T-cell (primary cell): Measurements from ENCODE around the gene GIMAP2. TPM values are rescaled to one million over a fixed set of nuclear protein-coding genes. Genes with fewer than 3 reads are reported as not detected.
A peak's percentile ranks its signal among the peaks of the same experiment; 100 is the strongest.

ENCODE experiments used
- ATAC-seq, 4 experiments: fragments of 200-7000 bp in 3 of 4; fragments of 150-1000 bp in 1 of 4; cut with Tn5 transposase; replicated peaks in 1 of 4; 1 replicate in 3 of 4; 2 replicates in 1 of 4; pipeline ENCODE4 v1.10.0; 2021; ENCODE audit warnings: moderate library complexity in 3 of 4, mild to moderate bottlenecking in 2 of 4, moderate number of reproducible peaks in 1 of 4
- CTCF ChIA-PET, 2 donors: fragments of 300-600 bp; sonication (Branson Sonifier 250); formaldehyde crosslinking; loops; one replicate each; lab custom pipeline; 2022; ENCODE audit warnings: antibody characterized with exemption in 2 of 2; lab: Charles Lee
- POLR2A ChIA-PET, 2 donors: fragments of 300-600 bp; sonication (Branson Sonifier 250); formaldehyde crosslinking; loops; one replicate each; lab custom pipeline; 2022; ENCODE audit warnings: antibody characterized with exemption in 2 of 2; lab: Charles Lee
- DNase-seq, 35 experiments: peaks; one replicate each; pipeline versions ENCODE4 v3.0.0 to v3.0.0-alpha.2; 2013 to 2023
- H3K27ac ChIP-seq: one replicate; pipeline ENCODE4 v1.5.1; 2013; ENCODE audit warnings: low read length
- H3K27me3 ChIP-seq, 2 experiments: replicated peaks in 1 of 2; 1 replicate in 1 of 2; 2 replicates in 1 of 2; pipeline versions ENCODE4 v1.6.1 to v1.7.0; 2013; ENCODE audit warnings: low read length in 1 of 2, mixed read lengths in 1 of 2; ENCODE audit not compliant: control insufficient read depth in 2 of 2, insufficient read depth in 2 of 2; ENCODE audit errors: extremely low read depth in 1 of 2
- H3K36me3 ChIP-seq, 2 donors: 1 replicate in 1 of 2; 2 replicates in 1 of 2; pipeline versions ENCODE4 v1.6.1 to v1.7.0; 2013; ENCODE audit warnings: low read length in 1 of 2; ENCODE audit not compliant: control insufficient read depth in 2 of 2, insufficient read depth in 1 of 2; ENCODE audit errors: extremely low read depth in 1 of 2
- H3K4me1 ChIP-seq, 2 experiments: 1 replicate in 1 of 2; 2 replicates in 1 of 2; pipeline versions ENCODE4 v1.6.1 to v1.7.0; 2013; ENCODE audit warnings: low read length in 2 of 2, mixed read lengths in 1 of 2; ENCODE audit not compliant: insufficient read depth in 2 of 2, control insufficient read depth in 1 of 2; ENCODE audit errors: extremely low read depth in 1 of 2
- H3K4me3 ChIP-seq, 2 donors: 1 replicate in 1 of 2; 2 replicates in 1 of 2; pipeline versions ENCODE4 v1.5.1 to v1.7.0; 2013; ENCODE audit warnings: mild to moderate bottlenecking in 2 of 2, low read length in 1 of 2, moderate library complexity in 1 of 2; ENCODE audit not compliant: control insufficient read depth in 1 of 2; ENCODE audit errors: extremely low read depth in 1 of 2
- H3K9me3 ChIP-seq: 2 replicates; pipeline ENCODE4 v1.7.0; 2013
- H3K27ac Mint-ChIP-seq, 2 donors: one replicate each; pipeline ENCODE4 v1.8.0; 2020 to 2021; ENCODE audit warnings: mild to moderate bottlenecking in 2 of 2, mixed read lengths in 2 of 2
- H3K27me3 Mint-ChIP-seq, 2 donors: one replicate each; pipeline ENCODE4 v1.8.0; 2021 to 2022; ENCODE audit warnings: mixed read lengths in 2 of 2
- H3K36me3 Mint-ChIP-seq: one replicate; pipeline ENCODE4 v1.8.0; 2021; ENCODE audit warnings: mixed read lengths
- H3K4me1 Mint-ChIP-seq, 3 donors: one replicate each; pipeline ENCODE4 v1.8.0; 2020 to 2022; ENCODE audit warnings: mixed read lengths in 3 of 3, mild to moderate bottlenecking in 1 of 3
- H3K4me3 Mint-ChIP-seq, 3 donors: one replicate each; pipeline ENCODE4 v1.8.0; 2020 to 2022; ENCODE audit warnings: mild to moderate bottlenecking in 3 of 3, mixed read lengths in 3 of 3, moderate library complexity in 3 of 3
- H3K9me3 Mint-ChIP-seq, 3 donors: one replicate each; pipeline ENCODE4 v1.8.0; 2020 to 2022; ENCODE audit warnings: mixed read lengths in 3 of 3
- WGBS: methylation state at CpG from one replicate; pipeline ENCODE4 v1.1.5; 2013; ENCODE audit warnings: missing lambda C conversion rate; ENCODE audit not compliant: insufficient coverage; 5-methylcytosine and 5-hydroxymethylcytosine counted together
- total RNA-seq, 35 experiments: library from RNA in 6 of 35; stranded (reverse) in 6 of 35; fragments of 120-200 nt in 1 of 35; gene quantifications; one replicate each; pipeline versions ENCODE4 v1.2.1 to v1.2.4 and lab custom pipeline; 2013 to 2026

The GIMAP2 gene
- total RNA-seq, 5 donors from 2014 or later (not counting 1 experiment from before 2014, with no cell fraction given), result 83.2 to 226 (median 183) TPM

- Mint-ChIP-seq H3K4me1 (peaks cover 65 to 86% (median 69%) of the 10 kb centered on the region in 3 donors), H3K9me3 (no peaks in the 10 kb centered on the region), H3K27me3 (no peaks in the 10 kb centered on the region), H3K36me3 (peaks cover 61% of the 10 kb centered on the region), H3K27ac (peak overlapping the region; percentile 94 to 99), H3K4me3 (peak overlapping the region; percentile 93 to 99 (median 93))
- Histone ChIP-seq H3K36me3 (peaks cover 12 to 39% of the 10 kb centered on the region in 2 donors), H3K4me1 (peaks cover 44 to 57% of the 10 kb centered on the region in 2 experiments), H3K4me3 (peak overlapping the region; percentile 59 to 91), H3K27me3 (no peaks in the 10 kb centered on the region), H3K27ac (peak overlapping the region; percentile 43), H3K9me3 (no peaks in the 10 kb centered on the region)
- 5% methylated on average over 3 of the region's 5 CpGs for WGBS
- POLR2A ChIA-PET, result interaction anchor here in 1 of 2 donors (0.5 to 1.1 kb wide), 2 partner anchors 34 to 224 kb away, joined by 3 to 4 read pairs; partner anchors contain the start of gene GIMAP7
- CTCF ChIA-PET, result interaction anchor here (0.6 to 1.6 kb wide), 3 partner anchors 16 to 290 kb away, joined by 3 to 9 read pairs (median 4); partner anchors contain the start of gene GIMAP1 (in 1 of the 2)
- ATAC-seq (peak in 3 of 4 experiments; percentile 10 to 27 (median 21)), DNase-seq (no peak)
Observed at GRCh38 chr7:150738591-150739001, 53.1 kb downstream of the GIMAP2 start.

GRCh38 chr7:150739033-150739432, 53.5 kb downstream of the GIMAP2 start:
- Histone ChIP-seq H3K27ac (peak overlapping the region; percentile 43), H3K4me1 (peaks cover 48 to 57% of the 10 kb centered on the region in 2 experiments), H3K9me3 (no peaks in the 10 kb centered on the region), H3K27me3 (no peaks in the 10 kb centered on the region), H3K4me3 (peak overlapping the region; percentile 59 to 91), H3K36me3 (peaks cover 12 to 43% of the 10 kb centered on the region in 2 donors)
- CTCF ChIA-PET, result interaction anchor here (0.8 to 1.6 kb wide), 2 partner anchors 16 to 290 kb away, joined by 4 to 9 read pairs; no protein-coding TSS in a partner anchor
- peak overlapping the region; percentile 93 to 99 (median 93) for H3K4me3 Mint-ChIP-seq
- H3K36me3 Mint-ChIP-seq, result peaks cover 66% of the 10 kb centered on the region
- H3K9me3 Mint-ChIP-seq, result no peaks in the 10 kb centered on the region
- peaks cover 65 to 86% (median 69%) of the 10 kb centered on the region in 3 donors for H3K4me1 Mint-ChIP-seq
- peak overlapping the region; percentile 94 to 99 for H3K27ac Mint-ChIP-seq
- POLR2A ChIA-PET, result interaction anchor here in 1 of 2 donors (0.5 to 1.1 kb wide), 3 partner anchors 20 to 225 kb away, joined by 3 to 4 read pairs (median 4); partner anchors contain the start of gene GIMAP7
- ATAC-seq (no peak), DNase-seq (no peak)
- H3K27me3 Mint-ChIP-seq, result no peaks in the 10 kb centered on the region

GRCh38 chr7:150740053-150740452, 54.5 kb downstream of the GIMAP2 start:
- Mint-ChIP-seq H3K4me1 (peaks cover 65 to 86% (median 69%) of the 10 kb centered on the region in 3 donors), H3K27ac (peak overlapping the region; percentile 94 to 99), H3K36me3 (peaks cover 75% of the 10 kb centered on the region), H3K4me3 (peak overlapping the region; percentile 93 to 99 (median 93)), H3K27me3 (no peaks in the 10 kb centered on the region), H3K9me3 (no peaks in the 10 kb centered on the region)
- Histone ChIP-seq H3K27me3 (no peaks in the 10 kb centered on the region), H3K9me3 (no peaks in the 10 kb centered on the region), H3K4me1 (peaks cover 51 to 57% of the 10 kb centered on the region in 2 experiments), H3K27ac (peak overlapping the region; percentile 43), H3K36me3 (peaks cover 13 to 52% of the 10 kb centered on the region in 2 donors), H3K4me3 (peak overlapping the region; percentile 59 to 91)
- 6% methylated on average over 5 of the region's 10 CpGs for WGBS
- no peak for DNase-seq
- no peak for ATAC-seq
- ChIA-PET POLR2A (no interaction called here), CTCF (interaction anchor here in 1 of 2 donors (1.6 kb wide), 1 partner anchor 291 kb away, joined by 4 read pairs; no protein-coding TSS in a partner anchor)

GRCh38 chr7:150742286-150742968, 56.9 kb downstream of the GIMAP2 start:
- Histone ChIP-seq H3K4me1 (peaks cover 56 to 62% of the 10 kb centered on the region in 2 experiments), H3K36me3 (peaks cover 18 to 60% of the 10 kb centered on the region in 2 donors), H3K27ac (peak overlapping the region; percentile 43), H3K27me3 (no peaks in the 10 kb centered on the region), H3K4me3 (peak overlapping the region; percentile 59 to 66), H3K9me3 (no peaks in the 10 kb centered on the region)
- DNase-seq, result peak in 3 of 35 experiments; percentile 31 to 32 (median 32)
- peaks cover 83% of the 10 kb centered on the region for H3K36me3 Mint-ChIP-seq
- POLR2A ChIA-PET, result interaction anchor here (0.5 to 0.6 kb wide), 2 partner anchors 11 to 688 kb away, joined by 3 to 7 read pairs; no protein-coding TSS in a partner anchor
- ATAC-seq, result no peak
- CTCF ChIA-PET, result interaction anchor here in 1 of 2 donors (0.6 to 1.4 kb wide), 4 partner anchors 12 to 173 kb away, joined by 3 to 4 read pairs (median 4); no protein-coding TSS in a partner anchor
- H3K27ac Mint-ChIP-seq, result peak overlapping the region; percentile 94 to 99
- peak overlapping the region; percentile 93 to 99 (median 93) for H3K4me3 Mint-ChIP-seq
- H3K9me3 Mint-ChIP-seq, result no peaks in the 10 kb centered on the region
- peaks cover 71 to 90% (median 73%) of the 10 kb centered on the region in 3 donors for H3K4me1 Mint-ChIP-seq
- WGBS, result 21% methylated on average over 11 of the region's 14 CpGs
- no peaks in the 10 kb centered on the region for H3K27me3 Mint-ChIP-seq

Other genes with a start within 250 kb of the GIMAP2 start
- 10 to 100 TPM; 17.8 to 54.6 (median 50.1) TPM for gene GIMAP8, start 235.1 kb upstream of the GIMAP2 start, total RNA-seq
- 100 to 1,000 TPM in 3 of 5 donors, 10 to 100 TPM in 2; 76.8 to 430 (median 392) TPM for gene GIMAP7, start 170.8 kb upstream of the GIMAP2 start, total RNA-seq
- gene GIMAP4, start 118.3 kb upstream of the GIMAP2 start, total RNA-seq, result 100 to 1,000 TPM; 121 to 341 (median 306) TPM
- 100 to 1,000 TPM in 3 of 5 donors, 10 to 100 TPM in 2; 55.0 to 168 (median 150) TPM for gene GIMAP6, start 53.3 kb upstream of the GIMAP2 start, total RNA-seq
- gene GIMAP1, start 30.9 kb downstream of the GIMAP2 start, total RNA-seq, result 10 to 100 TPM; 23.5 to 99.9 (median 76.8) TPM
- gene GIMAP5, start 51.7 kb downstream of the GIMAP2 start, total RNA-seq, result 100 to 1,000 TPM in 3 of 5 donors, 10 to 100 TPM in 2; 82.8 to 271 (median 248) TPM
- under 1 TPM in 4 of 5 donors, not detected in 1; 0.30 to 0.92 (median 0.63) TPM for gene TMEM176B, start 114.7 kb downstream of the GIMAP2 start, total RNA-seq
- gene TMEM176A, start 115.1 kb downstream of the GIMAP2 start, total RNA-seq, result under 1 TPM in 3 of 5 donors, not detected in 2; 0.43 to 0.79 (median 0.73) TPM
- gene AOC1, start 166.8 kb downstream of the GIMAP2 start, total RNA-seq, result under 1 TPM in 2 of 5 donors, not detected in 3; 0.15 to 0.28 TPM